ENCODE measurements around the gene C19orf47.

DNA sequence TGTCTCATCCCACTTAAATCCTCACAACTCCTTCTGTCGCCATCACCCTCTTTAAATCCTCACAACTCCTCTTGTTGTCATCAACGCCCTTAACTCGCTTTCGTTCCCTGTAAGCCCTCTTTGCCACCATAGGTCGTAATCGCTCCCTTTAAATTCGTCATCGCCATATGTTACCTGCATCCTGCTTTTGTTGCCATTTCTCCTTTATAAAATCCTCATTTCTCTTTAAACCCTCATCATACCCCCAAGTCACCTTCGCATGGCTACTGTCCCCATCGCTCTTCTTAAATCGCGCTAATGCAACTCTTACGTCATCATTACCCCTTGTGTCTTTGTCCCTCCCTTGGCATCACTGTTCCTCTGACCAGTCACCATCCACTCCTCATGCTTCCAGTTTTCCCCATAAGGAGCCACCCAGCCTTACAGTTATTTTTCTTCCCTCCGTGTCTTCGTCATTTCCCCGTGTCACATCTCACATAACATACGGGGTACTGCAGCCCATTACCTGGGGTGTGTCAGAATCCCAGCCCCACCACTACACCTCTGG lies 837 bp upstream of the C19orf47 start:
- no peak for TF ChIP-seq EZH2phosphoT487 (IDR thresholded peaks at IDR 0.05; ENCODE audit: low read length)
- TF ChIP-seq, protein P1, sequence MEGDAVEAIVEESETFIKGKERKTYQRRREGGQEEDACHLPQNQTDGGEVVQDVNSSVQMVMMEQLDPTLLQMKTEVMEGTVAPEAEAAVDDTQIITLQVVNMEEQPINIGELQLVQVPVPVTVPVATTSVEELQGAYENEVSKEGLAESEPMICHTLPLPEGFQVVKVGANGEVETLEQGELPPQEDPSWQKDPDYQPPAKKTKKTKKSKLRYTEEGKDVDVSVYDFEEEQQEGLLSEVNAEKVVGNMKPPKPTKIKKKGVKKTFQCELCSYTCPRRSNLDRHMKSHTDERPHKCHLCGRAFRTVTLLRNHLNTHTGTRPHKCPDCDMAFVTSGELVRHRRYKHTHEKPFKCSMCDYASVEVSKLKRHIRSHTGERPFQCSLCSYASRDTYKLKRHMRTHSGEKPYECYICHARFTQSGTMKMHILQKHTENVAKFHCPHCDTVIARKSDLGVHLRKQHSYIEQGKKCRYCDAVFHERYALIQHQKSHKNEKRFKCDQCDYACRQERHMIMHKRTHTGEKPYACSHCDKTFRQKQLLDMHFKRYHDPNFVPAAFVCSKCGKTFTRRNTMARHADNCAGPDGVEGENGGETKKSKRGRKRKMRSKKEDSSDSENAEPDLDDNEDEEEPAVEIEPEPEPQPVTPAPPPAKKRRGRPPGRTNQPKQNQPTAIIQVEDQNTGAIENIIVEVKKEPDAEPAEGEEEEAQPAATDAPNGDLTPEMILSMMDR (IDR thresholded peaks at IDR 0.05; ENCODE audit: low read length): no peak
- no peak for TF ChIP-seq EZH2 (optimal IDR thresholded peaks at IDR 0.05; ENCODE audit: low read depth, low read length)
